ENCODE results near the gene RNF13. TPM values are rescaled to one million over a fixed set of nuclear protein-coding genes. Genes with fewer than 3 reads are reported as not detected.
A peak's percentile ranks its signal among the peaks of the same experiment; 100 is the strongest.

Gene RNF13
- total RNA-seq, 1 donor from 2014 or later = 49.9 TPM

DNA sequence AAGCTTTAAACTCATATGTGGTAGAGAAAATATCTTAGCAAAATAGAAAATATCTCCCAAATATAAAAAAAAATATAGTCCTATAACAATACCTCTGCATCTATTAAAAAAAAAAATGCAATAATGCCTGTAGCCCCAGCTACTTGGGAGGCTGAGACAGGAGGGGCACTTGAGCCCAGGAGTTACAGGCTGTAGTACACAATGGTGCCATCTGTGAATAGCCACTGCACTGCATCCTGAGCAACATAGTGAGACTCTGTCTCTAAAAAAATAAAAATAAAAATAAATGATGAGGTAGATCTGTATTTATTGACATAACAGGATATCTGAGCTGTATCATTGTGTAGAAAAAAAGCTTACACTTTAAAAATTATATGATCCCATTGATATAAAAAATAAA, 87.3 kb downstream of the RNF13 start:
- no peaks in the 10 kb centered on the region for H3K27me3 Mint-ChIP-seq (ENCODE audit: low read depth, unreplicated experiment)
- Histone ChIP-seq H4K20me1 (ENCODE audit: insufficient read depth, low read length) (no peaks in the 10 kb centered on the region), H3K4me2 (ENCODE audit: low read length) (no peak overlapping the region), H2AFZ (ENCODE audit: low read depth, low read length) (no peak overlapping the region), H3K4me1 (ENCODE audit: insufficient read depth, low read length) (peaks cover 11% of the 10 kb centered on the region), H3K4me3 (ENCODE audit: insufficient read depth, low read depth, low read length) (no peak overlapping the region), H3K9me3 (ENCODE audit: insufficient read depth, low read depth, low read length) (no peaks in the 10 kb centered on the region), H3K9ac (ENCODE audit: low read length) (no peak overlapping the region), H3K79me2 (ENCODE audit: insufficient read depth, low read length) (no peaks in the 10 kb centered on the region), H3K36me3 (ENCODE audit: insufficient read depth, low read length) (no peaks in the 10 kb centered on the region), H3K27me3 (ENCODE audit: insufficient read depth, low read length) (no peaks in the 10 kb centered on the region), H3K27ac (ENCODE audit: low read depth, low read length) (no peak overlapping the region)
- H3K27ac Mint-ChIP-seq (ENCODE audit: unreplicated experiment) = no peak overlapping the region
- no peaks in the 10 kb centered on the region for H3K9me3 Mint-ChIP-seq (ENCODE audit: unreplicated experiment)
- TF ChIP-seq, protein P1, sequence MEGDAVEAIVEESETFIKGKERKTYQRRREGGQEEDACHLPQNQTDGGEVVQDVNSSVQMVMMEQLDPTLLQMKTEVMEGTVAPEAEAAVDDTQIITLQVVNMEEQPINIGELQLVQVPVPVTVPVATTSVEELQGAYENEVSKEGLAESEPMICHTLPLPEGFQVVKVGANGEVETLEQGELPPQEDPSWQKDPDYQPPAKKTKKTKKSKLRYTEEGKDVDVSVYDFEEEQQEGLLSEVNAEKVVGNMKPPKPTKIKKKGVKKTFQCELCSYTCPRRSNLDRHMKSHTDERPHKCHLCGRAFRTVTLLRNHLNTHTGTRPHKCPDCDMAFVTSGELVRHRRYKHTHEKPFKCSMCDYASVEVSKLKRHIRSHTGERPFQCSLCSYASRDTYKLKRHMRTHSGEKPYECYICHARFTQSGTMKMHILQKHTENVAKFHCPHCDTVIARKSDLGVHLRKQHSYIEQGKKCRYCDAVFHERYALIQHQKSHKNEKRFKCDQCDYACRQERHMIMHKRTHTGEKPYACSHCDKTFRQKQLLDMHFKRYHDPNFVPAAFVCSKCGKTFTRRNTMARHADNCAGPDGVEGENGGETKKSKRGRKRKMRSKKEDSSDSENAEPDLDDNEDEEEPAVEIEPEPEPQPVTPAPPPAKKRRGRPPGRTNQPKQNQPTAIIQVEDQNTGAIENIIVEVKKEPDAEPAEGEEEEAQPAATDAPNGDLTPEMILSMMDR (IDR thresholded peaks at IDR 0.05; ENCODE audit: insufficient read depth, low read depth, low read length) = no peak
- no peak for TF ChIP-seq EZH2 (IDR thresholded peaks at IDR 0.05; ENCODE audit: insufficient read depth, low read length)
- DNase-seq (ENCODE audit: low read depth) (no peak), FAIRE-seq (no peak)
- peaks cover 6% of the 10 kb centered on the region for H3K4me1 Mint-ChIP-seq (ENCODE audit: low read depth, unreplicated experiment)
- H3K4me3 Mint-ChIP-seq (ENCODE audit: unreplicated experiment) = no peak overlapping the region
- H3K36me3 Mint-ChIP-seq (ENCODE audit: low read depth, unreplicated experiment) = no peaks in the 10 kb centered on the region

DNA sequence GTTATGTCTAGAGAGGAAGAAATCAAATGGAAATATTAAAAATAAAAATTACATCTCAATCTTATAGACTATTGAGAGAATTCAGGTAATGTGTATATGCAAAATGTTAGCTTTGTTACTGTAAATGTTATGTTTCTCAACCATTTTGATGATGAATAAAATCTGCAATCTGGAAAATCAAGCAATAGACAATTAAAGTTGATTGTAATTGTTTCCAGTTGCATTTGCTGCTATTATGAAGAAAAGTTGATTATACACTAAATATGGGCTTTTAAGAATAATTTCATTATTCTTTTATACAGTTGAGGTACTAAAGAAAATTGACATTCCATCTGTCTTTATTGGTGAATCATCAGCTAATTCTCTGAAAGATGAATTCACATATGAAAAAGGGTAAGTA, 88.8 kb downstream of the RNF13 start:
- H3K27ac Mint-ChIP-seq (ENCODE audit: unreplicated experiment) = no peak overlapping the region
- H3K27ac ChIP-seq (ENCODE audit: low read depth, low read length) = no peak overlapping the region
- H3K27me3 ChIP-seq (ENCODE audit: insufficient read depth, low read length) = no peaks in the 10 kb centered on the region
- no peak overlapping the region for H3K4me3 ChIP-seq (ENCODE audit: insufficient read depth, low read depth, low read length)
- peaks cover 6% of the 10 kb centered on the region for H3K4me1 Mint-ChIP-seq (ENCODE audit: low read depth, unreplicated experiment)
- FAIRE-seq (no peak), DNase-seq (ENCODE audit: low read depth) (no peak)
- no peaks in the 10 kb centered on the region for H3K9me3 ChIP-seq (ENCODE audit: insufficient read depth, low read depth, low read length)
- H3K36me3 ChIP-seq (ENCODE audit: insufficient read depth, low read length) = no peaks in the 10 kb centered on the region
- no peaks in the 10 kb centered on the region for H4K20me1 ChIP-seq (ENCODE audit: insufficient read depth, low read length)
- H3K79me2 ChIP-seq (ENCODE audit: insufficient read depth, low read length) = no peaks in the 10 kb centered on the region
- H3K36me3 Mint-ChIP-seq (ENCODE audit: low read depth, unreplicated experiment) = no peaks in the 10 kb centered on the region
- H3K9ac ChIP-seq (ENCODE audit: low read length) = no peak overlapping the region
- no peaks in the 10 kb centered on the region for H3K27me3 Mint-ChIP-seq (ENCODE audit: low read depth, unreplicated experiment)
- H3K4me2 ChIP-seq (ENCODE audit: low read length) = no peak overlapping the region
- H3K4me1 ChIP-seq (ENCODE audit: insufficient read depth, low read length) = peaks cover 11% of the 10 kb centered on the region
- TF ChIP-seq, protein P1 (IDR thresholded peaks at IDR 0.05; ENCODE audit: insufficient read depth, low read depth, low read length) = no peak
- TF ChIP-seq EZH2 (IDR thresholded peaks at IDR 0.05; ENCODE audit: insufficient read depth, low read length) = no peak
- H3K4me3 Mint-ChIP-seq (ENCODE audit: unreplicated experiment) = no peak overlapping the region
- H3K9me3 Mint-ChIP-seq (ENCODE audit: unreplicated experiment) = no peaks in the 10 kb centered on the region
- no peak overlapping the region for H2AFZ ChIP-seq (ENCODE audit: low read depth, low read length)

DNA sequence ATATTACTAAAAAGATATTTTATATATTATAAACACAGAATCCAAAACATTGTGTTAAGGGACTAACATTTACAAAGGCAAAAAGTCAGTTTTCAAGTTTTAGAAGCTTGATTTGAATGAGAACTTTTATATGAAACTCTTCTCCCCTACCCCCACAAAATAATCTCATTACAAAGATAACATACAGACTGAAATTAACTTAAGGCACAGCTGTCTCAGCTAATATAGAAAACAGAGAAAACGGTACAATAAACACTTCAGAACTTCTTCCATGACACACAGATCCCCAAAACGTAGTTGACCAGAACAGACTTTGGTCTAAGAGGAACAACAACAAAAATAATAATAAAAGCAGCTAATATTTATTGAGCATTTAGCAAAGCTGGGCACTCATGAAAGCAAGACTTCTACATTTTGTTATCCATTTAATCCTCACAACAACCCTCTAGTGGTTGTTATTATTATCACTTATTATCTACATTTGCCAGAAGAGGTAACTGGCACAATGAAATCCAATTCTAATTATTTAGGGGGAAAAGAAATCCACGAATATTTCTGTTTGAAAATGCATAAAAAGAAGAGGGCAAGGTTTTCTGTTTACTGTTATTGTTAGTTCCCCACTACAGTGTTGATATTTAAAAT, 89.6 kb downstream of the RNF13 start:
- Histone ChIP-seq H2AFZ (ENCODE audit: low read depth, low read length) (no peak overlapping the region), H3K36me3 (ENCODE audit: insufficient read depth, low read length) (no peaks in the 10 kb centered on the region), H3K9me3 (ENCODE audit: insufficient read depth, low read depth, low read length) (no peaks in the 10 kb centered on the region), H4K20me1 (ENCODE audit: insufficient read depth, low read length) (no peaks in the 10 kb centered on the region), H3K79me2 (ENCODE audit: insufficient read depth, low read length) (no peaks in the 10 kb centered on the region), H3K4me3 (ENCODE audit: insufficient read depth, low read depth, low read length) (no peak overlapping the region), H3K4me1 (ENCODE audit: insufficient read depth, low read length) (peaks cover 11% of the 10 kb centered on the region), H3K27ac (ENCODE audit: low read depth, low read length) (no peak overlapping the region), H3K4me2 (ENCODE audit: low read length) (no peak overlapping the region), H3K9ac (ENCODE audit: low read length) (no peak overlapping the region), H3K27me3 (ENCODE audit: insufficient read depth, low read length) (no peaks in the 10 kb centered on the region)
- no peaks in the 10 kb centered on the region for H3K36me3 Mint-ChIP-seq (ENCODE audit: low read depth, unreplicated experiment)
- peak overlapping the region; percentile 13 for H3K27ac Mint-ChIP-seq (ENCODE audit: unreplicated experiment)
- no peak for DNase-seq (ENCODE audit: low read depth)
- no peak for TF ChIP-seq EZH2 (IDR thresholded peaks at IDR 0.05; ENCODE audit: insufficient read depth, low read length)
- TF ChIP-seq, protein P1 (IDR thresholded peaks at IDR 0.05; ENCODE audit: insufficient read depth, low read depth, low read length) = peak; percentile 28
- peaks cover 6% of the 10 kb centered on the region for H3K4me1 Mint-ChIP-seq (ENCODE audit: low read depth, unreplicated experiment)
- no peak overlapping the region for H3K4me3 Mint-ChIP-seq (ENCODE audit: unreplicated experiment)
- no peaks in the 10 kb centered on the region for H3K9me3 Mint-ChIP-seq (ENCODE audit: unreplicated experiment)
- no peak for FAIRE-seq
- no peaks in the 10 kb centered on the region for H3K27me3 Mint-ChIP-seq (ENCODE audit: low read depth, unreplicated experiment)
